KBM-7 (cell line): ENCODE measurements around the gene ZBTB16.

Source experiments
- DNase-seq: peaks from one replicate; pipeline ENCODE4 v3.0.0-alpha.2; 2015
- in situ Hi-C: fragments of 300-500 bp; cut with MboI; formaldehyde crosslinking; loops from 2 replicates; pipeline ENCODE4 v1.14.3; 2020; ENCODE audit warnings: low sequenced_read_pairs, low pct_unique_long_range_greater_than_20kb, mixed read lengths

Gene ZBTB16

DNA sequence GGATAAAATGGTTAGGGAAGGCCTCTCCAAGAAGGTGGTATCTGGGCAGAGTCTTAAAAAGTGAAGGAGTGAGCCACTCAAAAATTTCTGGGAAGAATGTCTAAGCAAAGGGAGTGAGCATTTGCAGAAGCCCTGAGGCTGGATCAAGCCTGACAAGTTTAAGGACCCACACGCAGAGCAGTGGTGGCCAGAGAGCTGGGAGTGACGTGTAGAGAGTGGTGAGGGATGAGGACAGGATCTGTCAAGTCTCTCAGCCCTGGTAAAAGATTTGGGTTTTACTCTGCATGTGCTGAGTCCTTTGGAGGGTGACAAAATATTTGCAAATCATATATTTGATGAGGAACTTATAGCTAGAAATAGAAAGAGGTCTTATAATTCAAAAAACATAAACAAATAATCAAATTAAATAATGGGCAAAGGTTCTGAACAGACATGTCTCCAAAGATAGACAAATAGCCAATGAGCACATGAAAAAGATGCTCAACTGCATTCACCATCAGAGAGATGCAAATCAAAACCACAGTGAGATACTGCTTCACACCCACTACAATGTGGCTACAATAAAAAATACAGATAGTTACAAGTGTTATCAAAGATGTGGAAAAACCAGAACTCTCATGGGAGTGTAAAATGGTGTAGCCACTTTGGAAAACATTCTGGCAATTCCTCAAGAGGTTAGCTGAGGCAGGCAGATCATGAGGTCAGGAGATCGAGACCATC lies 129.5 kb downstream of the ZBTB16 start:
- in situ Hi-C loops = no loop called here
- no peak for DNase-seq

GRCh38 chr11:114190630-114191029 lies 131.1 kb downstream of the ZBTB16 start:
- DNase-seq = no peak
- in situ Hi-C loops = no loop called here

DNA sequence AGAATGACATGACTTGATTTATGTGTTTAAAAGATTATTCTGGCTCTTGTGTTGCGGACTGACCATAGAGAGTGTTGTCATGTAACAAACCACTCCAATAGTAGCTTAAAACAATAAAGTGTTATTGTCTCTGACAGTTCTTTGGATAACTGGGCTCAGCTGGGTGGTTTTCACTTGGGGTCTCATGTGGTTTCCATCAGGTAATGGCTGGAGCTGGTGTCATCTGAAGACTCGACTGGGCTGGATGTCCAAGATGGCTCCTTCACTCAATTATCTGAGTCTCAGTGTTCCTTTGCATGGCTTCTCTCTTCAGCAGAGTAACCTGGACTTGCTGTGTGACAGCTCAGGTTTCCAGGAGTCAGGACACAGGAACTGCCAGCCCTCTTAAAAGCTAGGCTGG lies 132.4 kb downstream of the ZBTB16 start:
- no peak for DNase-seq
- in situ Hi-C loops = no loop called here

DNA sequence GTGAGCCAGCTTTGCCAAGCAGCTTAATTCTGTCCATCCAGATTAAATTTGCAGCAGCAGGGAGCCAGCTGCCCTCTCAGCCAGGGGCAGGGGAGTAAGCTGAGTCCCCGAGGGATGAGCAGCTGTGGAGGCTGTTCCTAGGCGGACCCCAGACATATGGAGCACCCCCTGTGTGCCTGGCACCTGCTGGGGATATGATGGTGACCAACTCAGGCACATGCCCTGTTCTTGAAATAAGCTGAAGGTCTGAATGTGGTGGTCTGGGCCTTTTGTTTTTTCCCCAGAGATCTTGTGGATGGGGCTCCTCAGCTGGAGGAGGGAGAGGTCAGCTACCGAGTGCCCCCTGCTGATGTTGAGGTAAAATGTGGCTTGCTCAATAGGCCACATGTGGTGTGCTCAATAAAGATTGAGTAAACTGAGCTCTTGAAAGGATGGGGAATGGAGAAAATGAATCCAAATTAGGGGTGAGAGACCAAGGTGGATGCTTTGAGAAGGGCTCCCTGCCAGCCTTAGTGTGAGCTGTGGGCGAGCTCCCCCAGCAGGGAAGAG lies 133.4 kb downstream of the ZBTB16 start:
- DNase-seq = no peak
- in situ Hi-C loops = no loop called here

- in situ Hi-C loops = no loop called here
- no peak for DNase-seq
Measured at GRCh38 chr11:114193730-114194679, 134.5 kb downstream of the ZBTB16 start.

DNA sequence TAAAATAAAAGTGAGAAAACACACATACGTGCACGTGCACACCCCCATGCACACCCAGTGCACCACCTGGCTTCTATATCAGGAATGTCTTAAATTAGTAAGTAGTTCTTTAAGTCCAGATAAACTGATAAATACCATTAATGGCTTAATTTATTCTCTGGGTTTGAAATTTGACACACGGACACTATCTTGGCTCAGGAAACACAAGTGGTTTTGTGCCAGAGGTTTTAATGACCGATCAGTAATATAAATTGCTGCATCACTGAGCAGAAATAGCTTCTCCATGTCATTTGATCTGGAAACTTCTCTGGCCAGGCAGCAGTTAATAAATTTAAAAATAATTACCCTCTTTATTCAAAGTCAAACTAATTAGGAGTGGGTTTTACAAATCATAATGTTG lies 135.2 kb downstream of the ZBTB16 start:
- in situ Hi-C loops = no loop called here
- no peak for DNase-seq

- no peak for DNase-seq
- in situ Hi-C loops = no loop called here
Measured at GRCh38 chr11:114195151-114195550, 135.6 kb downstream of the ZBTB16 start.

DNA sequence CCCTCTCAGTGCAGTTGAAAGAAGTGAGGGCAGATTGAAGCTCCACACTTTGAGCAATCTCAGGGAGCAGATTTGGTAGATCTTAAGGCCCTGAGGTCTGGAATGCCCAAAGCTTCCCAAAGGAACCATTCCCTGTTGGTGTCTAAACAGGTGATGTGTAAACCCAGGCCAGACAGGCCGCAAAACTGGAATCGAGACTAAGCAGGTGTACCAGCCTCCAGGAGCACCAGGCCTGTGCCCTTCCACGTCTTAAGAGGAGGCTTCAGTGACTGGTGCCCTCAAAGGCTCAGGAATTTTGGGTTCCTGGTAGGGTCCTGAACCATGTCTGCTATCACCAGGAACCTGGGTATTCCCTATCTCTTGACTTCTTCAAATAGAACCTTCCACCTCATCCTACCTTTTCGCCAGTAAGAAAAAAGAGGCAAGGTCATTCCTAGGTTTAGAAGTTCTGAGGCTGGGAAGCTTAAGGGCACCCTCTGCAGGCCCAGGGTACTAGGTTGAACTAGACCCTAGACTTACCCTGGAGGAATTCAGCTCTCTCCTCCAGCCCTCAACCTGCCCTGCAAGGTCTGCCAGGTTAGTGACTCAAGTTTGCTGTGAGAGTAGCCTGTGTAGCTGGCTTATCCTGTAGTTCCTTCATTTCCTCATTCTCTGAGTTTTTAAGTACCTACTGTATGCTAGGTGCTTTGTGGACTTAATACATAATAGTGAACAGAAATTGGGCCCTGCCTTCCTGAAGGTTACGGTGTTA lies 136.6 kb downstream of the ZBTB16 start:
- in situ Hi-C loops = no loop called here
- peak; percentile 8 for DNase-seq

DNA sequence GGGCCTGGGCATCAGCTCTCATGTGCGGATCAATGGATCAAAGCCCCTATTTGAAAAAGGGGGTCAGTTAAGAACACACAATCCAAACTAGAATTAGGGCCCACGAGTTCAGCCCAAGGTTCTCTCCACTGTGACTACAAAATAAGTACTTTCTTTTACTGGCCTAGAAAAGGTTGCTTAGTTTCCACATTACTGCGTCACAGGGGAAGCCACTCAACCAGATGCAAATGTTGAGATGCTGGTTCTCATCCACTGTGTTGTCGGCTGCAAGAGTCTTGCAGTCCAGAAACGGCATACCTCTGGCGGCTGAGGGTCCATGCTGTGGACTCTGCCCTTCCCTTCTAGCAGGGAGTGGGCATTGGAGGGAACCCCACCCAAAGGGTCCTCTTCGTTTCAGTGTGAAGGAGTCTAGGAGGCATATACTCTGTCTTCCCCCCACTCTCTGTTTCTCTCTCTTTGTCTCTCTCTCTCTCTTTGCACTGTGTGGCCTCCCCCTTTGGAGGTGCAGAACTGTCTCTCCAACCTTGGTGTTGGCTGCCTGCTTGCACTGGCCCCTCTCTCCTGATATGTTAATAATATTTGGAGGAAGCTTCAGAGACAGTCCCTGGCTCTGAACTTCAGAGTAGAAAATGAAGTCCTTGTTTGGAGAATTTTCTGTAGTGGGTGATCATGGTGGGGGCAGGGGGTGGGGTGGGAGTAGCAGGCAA lies 137.6 kb downstream of the ZBTB16 start:
- no peak for DNase-seq
- in situ Hi-C loops = no loop called here

GRCh38 chr11:114197799-114198500 lies 138.4 kb downstream of the ZBTB16 start:
- no peak for DNase-seq
- in situ Hi-C loops = no loop called here

DNA sequence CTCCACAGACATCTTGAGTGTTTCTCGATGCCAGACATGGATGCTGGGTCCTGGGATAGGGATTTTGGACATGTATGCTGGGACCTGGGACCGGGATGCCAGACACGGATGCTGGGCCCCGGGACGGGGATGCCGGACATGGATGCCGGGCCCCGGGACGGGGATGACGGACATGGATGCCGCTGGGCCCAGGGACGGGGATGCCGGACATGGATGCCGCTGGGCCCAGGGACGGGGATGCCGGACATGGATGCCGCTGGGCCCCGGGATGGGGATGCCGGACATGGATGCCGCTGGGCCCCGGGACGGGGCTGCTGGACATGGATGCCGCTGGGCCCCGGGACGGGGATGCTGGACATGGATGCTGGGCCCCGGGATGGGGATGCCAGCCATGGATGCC lies 139.5 kb downstream of the ZBTB16 start:
- no peak for DNase-seq
- in situ Hi-C loops = no loop called here

- in situ Hi-C loops = no loop called here
- no peak for DNase-seq
Measured at GRCh38 chr11:114200351-114201133, 141.0 kb downstream of the ZBTB16 start.

DNA sequence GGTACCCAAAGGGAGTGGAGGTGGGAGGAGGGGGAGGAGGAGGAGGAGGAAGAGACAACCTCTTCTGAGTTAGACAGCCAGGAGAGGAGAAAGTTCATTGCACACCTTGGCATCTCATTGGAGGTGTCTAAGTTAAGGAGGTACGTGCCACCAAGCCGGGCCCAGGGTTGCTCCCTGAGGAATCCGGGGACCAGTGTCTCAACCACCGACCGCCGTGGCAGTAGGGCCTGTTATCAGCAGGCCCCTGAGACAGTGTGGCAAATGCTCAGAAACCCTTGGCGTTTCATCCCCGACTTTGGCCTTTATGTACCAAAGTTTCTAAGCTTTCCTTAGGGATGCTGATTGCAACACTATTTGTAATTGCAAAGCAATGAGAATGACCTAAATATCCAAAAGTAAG lies 141.7 kb downstream of the ZBTB16 start:
- in situ Hi-C loops = no loop called here
- no peak for DNase-seq

- in situ Hi-C loops = no loop called here
- DNase-seq = no peak
Measured at GRCh38 chr11:114202011-114202609, 142.6 kb downstream of the ZBTB16 start.

GRCh38 chr11:114207096-114207495 lies 147.6 kb downstream of the ZBTB16 start:
- in situ Hi-C loops = no loop called here
- no peak for DNase-seq

- in situ Hi-C loops = no loop called here
- DNase-seq = no peak
Measured at GRCh38 chr11:114208377-114208776, 148.9 kb downstream of the ZBTB16 start.

DNA sequence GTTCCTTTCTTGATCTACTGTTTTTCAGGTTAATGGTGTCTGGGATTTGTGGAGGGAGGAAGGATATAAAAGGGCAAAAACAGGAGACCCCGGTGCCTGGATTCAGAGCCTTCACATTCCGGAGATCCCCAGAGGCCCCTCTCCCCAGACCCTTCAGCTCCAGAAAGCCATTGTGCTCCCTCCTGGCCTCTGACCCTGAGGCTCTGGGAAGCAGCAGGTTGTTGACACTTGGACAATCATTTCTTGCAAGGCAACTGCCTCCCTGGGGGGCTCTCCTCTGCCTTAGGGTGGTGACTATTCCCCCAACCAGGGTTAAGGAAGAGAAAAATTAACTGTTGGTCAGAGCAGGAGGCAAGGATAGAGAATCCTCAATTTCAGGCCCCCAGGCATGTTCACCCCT lies 149.8 kb downstream of the ZBTB16 start:
- DNase-seq = no peak
- in situ Hi-C loops = no loop called here
